Endothelial cell of umbilical vein (primary cell): Measurements from ENCODE around the gene AIG1.

Source experiments
- CTCF ChIP-seq, 2 donors: IDR thresholded peaks; 1 replicate in 1 of 2; 2 replicates in 1 of 2; pipeline ENCODE4 v1.5.1; 2011; ENCODE audit warnings: low read length in 2 of 2, mild to moderate bottlenecking in 2 of 2, moderate library complexity in 2 of 2, control low read depth in 1 of 2, inconsistent platforms in 1 of 2, low read depth in 1 of 2; ENCODE audit not compliant: insufficient read depth in 1 of 2; ENCODE audit errors: extremely low read depth in 1 of 2
- EZH2 ChIP-seq: IDR thresholded peaks from 2 replicates; pipeline ENCODE4 v1.6.1; 2012; ENCODE audit warnings: borderline replicate concordance, low read depth, mild to moderate bottlenecking, moderate library complexity, low read length, inconsistent platforms; ENCODE audit not compliant: severe bottlenecking
- MYC ChIP-seq: IDR thresholded peaks from one replicate; pipeline ENCODE4 v1.6.1; 2011; ENCODE audit warnings: mild to moderate bottlenecking, low read depth, low read length
- POLR2A ChIP-seq: IDR thresholded peaks from 2 replicates; pipeline ENCODE4 v1.6.1; 2012; ENCODE audit warnings: low read depth, mild to moderate bottlenecking, control low read depth, low read length
- POLR2AphosphoS5 ChIP-seq: IDR thresholded peaks from 2 replicates; pipeline ENCODE4 v1.6.1; 2012; ENCODE audit warnings: low read depth, mild to moderate bottlenecking, control low read depth, low read length, moderate library complexity; ENCODE audit not compliant: insufficient read depth

GRCh38 chr6:143199291-143199690 lies 138.6 kb downstream of the AIG1 start:
- TF ChIP-seq CTCF (IDR thresholded peaks at IDR 0.05; ENCODE audit: extremely low read depth in 1 of 2, insufficient read depth in 1 of 2, low read depth in 1 of 2, low read length in 2 of 2), result no peak
- no peak for TF ChIP-seq MYC
- no peak for TF ChIP-seq POLR2AphosphoS5
- no peak for TF ChIP-seq EZH2
- no peak for TF ChIP-seq POLR2A
